Left renal cortex interstitium (tissue), 4 donors: Measurements from ENCODE around the gene CNGA3. TPM values are rescaled to one million over a fixed set of nuclear protein-coding genes. Genes with fewer than 3 reads are reported as not detected.
A peak's percentile ranks its signal among the peaks of the same experiment; 100 is the strongest.

Experiments used
- DNase-seq, 4 donors: peaks; one replicate each; pipeline ENCODE4 v3.0.0-alpha.2; 2013; ENCODE audit warnings: low read depth in 4 of 4, low spot score in 2 of 4, missing footprints in 1 of 4
- polyA plus RNA-seq, 4 donors: library from polyadenylated mRNA; unstranded; fragments of 120-200 nt; gene quantifications; one replicate each; pipeline ENCODE4 v1.2.1, GENCODE V29; 2013; ENCODE audit not compliant: insufficient read length in 4 of 4

Gene CNGA3
- polyA plus RNA-seq, 4 donors: 0.06 TPM; not detected in 2

DNA sequence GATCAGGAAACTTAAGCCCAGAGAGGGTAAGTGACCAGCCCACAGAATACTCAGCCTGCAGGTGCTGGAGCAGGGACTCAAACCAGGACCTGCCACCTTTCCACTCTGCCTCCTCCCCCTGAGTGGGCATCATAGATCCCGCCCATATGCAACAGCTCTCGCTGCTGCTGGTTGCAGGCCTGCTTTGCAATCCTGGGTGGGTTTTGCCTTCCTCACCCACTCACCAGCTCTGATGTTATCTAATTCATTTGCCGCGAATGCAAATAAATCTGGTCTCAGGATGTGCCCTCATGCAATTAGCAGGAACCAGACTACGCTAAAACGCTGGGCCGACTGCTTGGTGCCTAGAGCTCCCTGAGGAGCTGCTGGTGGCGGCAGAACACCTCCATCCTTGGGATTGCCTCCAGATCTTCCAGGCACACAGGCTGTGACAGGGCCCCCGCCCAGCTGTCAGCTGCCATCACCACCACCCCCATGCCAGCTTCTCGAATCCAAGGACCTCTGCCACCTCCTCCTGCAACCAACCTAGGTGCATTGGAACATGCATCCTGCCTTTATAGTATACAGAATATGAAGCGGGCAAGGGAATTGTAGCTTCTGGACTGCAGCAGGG lies 28.8 kb downstream of the CNGA3 start:
- DNase-seq: no peak

DNA sequence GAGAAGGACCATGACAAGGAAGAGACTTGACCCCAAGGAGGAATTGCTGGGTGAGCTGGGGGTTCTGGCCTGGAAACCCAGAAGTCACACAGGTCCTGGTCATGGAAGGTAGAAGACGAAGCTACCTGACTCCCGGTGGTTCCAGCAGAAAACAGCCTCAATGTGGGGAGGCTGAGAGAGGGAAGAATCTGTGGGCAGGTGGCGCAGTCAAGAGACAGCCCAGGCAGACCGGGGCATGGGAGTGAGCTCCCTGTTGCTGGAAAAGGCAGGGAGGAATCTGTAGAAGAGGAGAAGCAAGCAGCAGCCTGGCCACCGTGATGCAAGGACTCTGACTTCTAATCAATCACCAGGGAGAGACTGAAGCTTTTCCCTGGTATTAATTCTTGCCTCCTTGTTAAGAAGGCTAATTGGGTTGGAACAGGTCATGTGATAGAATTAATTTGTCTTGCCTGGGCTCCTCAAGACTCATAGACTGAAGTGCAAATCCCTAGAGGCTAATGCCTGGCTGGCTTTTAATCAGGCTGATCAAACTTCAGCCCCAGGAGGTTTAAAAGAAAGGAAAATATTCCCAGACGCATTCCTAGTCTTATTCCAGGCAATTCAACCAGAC lies 30.1 kb downstream of the CNGA3 start:
- DNase-seq: no peak

DNA sequence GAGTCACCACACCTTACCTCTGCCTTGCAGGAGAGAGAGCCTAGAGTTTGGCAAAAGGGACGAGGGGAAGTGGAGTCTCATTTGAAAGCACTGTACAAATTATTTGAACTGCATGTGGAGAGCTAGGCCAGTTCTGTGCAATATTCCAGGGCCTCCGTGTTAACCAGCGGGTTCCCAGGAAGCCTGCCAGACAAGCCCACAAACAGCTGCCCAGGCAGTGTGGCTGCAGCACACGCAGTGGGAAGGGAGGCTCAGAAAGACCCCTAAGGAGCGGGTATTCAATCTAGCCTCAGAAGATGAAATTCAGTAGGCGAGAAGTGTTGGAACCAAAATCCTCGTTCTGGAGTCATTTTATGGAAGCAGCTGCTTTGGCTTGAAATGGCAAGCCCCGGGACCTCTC lies 30.7 kb downstream of the CNGA3 start:
- DNase-seq: no peak

DNA sequence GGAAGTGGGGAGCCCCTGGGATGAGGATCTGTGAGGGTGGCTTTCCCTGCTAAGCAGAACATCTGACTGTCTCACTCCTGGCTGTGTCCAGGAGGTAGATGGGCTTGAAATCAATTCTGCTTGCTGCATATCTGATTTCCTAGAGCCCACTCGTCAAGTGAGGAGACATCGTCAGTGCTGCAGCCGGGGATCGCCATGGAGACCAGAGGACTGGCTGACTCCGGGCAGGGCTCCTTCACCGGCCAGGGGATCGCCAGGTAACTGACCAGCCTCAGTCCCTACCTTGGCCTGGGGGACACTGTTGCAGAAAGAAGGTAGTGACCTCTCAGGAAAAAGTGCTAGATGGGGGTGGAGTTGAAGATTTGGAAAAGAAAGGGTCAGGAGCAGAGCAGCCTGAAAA lies 31.3 kb downstream of the CNGA3 start:
- no peak for DNase-seq

DNA sequence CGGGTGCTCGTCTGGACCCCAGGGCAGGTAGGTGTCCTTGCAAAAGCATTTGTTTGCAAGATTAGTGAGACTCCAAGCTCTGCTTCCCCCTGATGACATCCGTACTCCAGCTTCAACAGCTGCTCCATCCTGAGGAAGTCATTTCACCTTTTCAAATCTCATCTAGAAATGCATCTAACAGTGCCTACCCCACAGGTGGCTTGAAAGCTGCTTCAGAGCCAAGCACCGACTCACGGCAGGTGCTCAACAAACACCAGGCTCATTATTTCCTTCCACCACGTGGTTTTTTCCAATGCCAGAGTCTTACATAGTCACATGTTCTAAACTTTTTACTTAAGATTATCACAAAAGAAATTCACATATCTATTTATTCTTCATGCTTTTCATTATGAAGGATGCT lies 31.9 kb downstream of the CNGA3 start:
- no peak for DNase-seq

DNA sequence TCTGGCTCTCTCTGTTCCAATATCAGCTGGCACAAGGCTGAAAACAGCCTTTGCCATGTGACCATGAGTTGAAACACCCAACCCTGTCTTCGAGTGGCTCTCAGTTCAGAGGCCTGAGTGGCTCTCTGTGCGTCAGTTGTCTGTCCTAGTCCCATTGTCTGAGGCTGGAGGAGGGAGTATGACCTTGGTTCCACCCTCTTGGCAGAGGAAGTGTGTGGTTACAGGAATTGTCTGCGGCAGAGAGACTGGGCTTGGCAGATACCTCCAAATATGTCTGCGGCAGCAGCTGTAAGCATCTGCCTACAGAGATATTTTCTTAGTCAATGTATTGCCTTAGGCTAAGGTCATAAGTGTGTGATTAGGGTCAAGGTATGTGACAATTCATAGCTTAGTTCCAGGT lies 32.6 kb downstream of the CNGA3 start:
- no peak for DNase-seq

DNA sequence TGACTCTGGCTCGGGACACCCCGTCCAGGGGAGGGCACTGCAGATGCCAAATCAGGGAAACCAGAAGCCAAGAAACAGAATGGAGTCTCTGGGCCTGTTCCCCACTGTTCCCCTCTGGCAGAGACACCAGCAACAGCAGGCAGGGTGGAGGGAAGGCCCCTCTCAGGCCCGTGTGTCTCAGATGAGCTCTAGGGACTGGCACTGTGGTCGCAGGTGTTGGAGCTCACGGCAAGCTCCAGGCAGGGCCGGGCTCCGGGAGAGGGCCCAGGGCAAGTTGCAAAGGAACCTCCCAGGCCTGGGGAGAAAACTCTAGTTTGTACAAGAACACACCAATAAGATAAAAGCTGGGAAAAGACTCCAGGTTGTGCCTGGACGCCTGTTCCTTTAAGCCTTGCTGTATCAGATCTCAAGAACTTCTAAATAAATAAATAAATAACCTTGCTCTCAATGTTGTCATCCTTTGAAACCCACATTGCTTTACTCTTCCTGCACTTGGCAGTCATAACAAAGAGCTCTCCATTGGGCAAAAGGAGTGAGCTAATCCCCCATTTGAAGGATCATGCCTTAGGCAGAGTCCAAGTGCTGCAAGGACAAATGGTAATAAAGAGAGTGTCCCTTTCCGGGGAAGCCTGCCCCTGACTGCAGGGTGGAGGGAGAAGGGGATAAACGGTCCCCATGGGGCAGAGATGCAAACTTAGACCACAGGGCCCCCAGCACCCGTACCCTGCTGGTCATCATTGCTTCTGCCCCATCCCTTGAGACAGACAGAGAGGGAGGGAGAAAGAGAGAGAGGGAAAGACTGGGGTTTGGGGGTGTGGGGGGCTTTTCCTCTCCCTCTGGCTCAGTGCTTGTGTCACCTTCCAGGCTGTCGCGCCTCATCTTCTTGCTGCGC lies 33.3 kb downstream of the CNGA3 start:
- no peak for DNase-seq

DNA sequence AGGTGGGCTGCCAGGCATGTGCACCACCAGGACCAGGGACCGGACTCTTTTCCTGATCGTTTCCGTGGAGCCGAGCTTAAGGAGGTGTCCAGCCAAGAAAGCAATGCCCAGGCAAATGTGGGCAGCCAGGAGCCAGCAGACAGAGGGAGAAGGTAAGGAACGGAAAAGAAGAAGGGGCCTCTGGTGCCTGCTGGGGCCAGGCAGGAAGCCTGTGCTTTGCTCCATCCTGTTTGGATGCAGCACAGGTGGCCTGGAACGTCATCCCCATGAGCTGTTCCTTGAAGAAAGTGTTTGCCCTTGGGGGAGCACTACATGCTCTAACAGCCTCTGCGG lies 33.9 kb downstream of the CNGA3 start:
- DNase-seq: no peak

DNA sequence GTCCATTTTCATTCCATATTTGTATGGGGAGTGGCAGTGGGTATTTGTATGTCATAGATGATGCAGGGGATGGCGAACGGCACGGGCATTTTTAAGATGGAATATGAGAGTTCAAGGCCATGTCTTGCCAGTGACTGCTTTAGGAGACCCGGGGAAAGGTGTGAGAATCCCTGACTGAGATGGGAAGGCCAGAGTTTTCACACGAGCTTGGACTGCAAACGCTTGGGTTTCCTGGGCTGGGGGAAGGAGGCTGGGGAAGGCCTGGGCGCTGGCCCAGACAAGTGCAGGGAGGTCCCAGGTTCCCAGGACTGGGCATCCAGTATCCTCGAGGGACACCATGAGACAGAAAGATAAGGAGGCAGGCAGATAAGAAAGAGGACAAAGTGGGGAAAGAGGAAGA lies 35.2 kb downstream of the CNGA3 start:
- DNase-seq: no peak

DNA sequence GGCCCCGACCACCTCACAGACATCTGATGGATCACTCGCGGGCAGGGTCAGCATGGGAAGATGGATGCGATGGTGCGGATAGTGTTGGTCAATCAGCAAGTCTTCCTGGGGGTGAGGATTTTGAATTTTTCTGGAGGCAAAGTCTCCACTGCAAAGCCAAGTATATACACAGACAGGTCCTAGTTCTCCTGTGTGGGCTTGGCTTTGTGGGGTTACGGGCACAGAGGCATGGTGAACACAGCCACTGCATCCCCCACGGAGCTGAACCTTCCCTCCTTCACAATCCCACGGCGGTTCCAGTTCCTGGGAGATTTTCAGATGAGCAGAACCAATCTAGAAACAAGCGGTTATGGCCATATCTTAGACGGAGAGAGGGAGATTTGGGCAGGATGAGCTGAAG lies 35.8 kb downstream of the CNGA3 start:
- no peak for DNase-seq

DNA sequence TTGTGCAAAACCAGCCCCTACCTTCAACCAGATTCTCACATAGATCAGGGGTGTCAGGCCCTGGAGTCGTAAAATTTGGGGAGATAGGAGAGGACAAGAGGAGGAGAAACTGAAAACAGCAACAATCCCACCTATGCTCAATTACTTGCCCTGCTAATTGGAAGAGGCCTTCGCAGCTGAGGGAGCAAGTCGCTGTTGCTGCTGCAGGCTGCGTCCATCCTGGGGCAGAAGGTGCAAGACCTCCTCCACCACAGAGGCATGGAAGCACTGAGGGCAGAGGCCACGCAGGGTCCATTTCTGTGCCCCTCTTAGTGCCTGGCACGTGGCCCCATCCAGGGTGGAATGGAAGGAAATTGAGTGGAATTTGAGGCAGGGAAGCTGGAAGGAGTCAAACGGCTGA lies 36.5 kb downstream of the CNGA3 start:
- DNase-seq: no peak

DNA sequence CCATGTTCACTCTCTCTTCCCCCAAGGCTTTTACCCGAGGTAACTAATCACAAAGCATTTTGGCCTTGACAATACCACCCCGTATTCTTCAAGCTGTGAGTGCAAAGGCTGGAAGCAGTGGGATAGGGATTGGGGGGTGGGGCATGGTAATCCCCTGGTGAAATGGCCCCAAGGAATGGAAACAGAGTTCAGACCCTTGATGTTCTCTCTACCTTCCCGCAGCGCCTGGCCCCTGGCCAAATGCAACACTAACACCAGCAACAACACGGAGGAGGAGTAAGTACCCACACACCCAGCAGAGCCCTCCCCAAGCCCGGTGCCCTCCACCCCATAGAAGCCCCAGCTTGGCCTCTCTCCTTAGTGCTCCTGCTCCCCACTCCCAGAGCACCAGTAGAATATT lies 36.9 kb downstream of the CNGA3 start:
- DNase-seq: no peak

DNA sequence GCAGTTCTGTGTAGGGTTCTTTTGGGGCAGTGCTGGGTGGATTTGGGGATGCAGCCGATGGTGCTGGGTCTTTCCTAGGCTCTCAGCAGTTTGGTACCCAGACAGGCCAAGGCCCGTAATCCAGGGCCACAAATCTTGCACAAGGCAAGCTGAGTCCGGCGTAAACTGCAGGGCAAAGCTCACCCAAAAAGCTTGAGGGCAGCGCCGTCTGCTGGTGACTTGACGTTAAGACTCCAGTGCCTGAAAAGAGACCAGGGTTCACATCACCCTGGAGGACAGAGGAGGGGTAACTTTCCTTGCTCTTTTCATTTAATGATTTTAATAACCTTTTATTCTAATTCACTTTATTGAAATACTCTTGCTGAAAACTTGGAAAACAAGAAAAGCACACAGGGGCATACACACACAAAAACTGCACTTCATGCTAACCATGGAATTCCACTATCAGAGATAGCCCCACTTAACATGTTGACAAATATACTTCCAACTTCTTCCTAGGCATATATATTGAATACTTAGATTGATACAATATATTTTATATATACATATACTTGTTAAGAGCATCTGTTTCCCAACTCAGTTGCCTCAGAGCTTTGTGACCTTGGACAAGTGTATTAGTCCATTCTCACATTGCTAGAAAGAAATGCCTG lies 38.9 kb downstream of the CNGA3 start:
- peak; percentile 29 to 66 (median 35) for DNase-seq

DNA sequence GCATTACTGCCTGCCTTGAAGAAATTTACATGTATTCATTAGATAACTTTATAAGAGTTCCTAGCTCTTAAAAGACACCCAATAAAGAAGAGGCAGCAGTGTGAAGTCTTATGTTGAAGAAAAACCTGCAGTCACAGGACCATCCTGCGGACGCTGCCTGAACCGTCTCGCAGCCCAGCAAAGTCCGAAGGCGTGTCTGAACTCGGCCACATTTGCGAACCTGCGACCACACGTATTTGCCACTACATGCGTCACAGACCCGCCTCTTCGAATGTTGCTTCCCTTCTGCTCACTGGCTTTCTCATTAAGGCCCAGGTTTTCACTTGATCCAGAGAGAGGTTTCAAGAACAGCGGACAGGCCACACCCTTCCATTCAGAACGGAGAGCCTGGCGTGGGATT lies 41.2 kb downstream of the CNGA3 start:
- no peak for DNase-seq

DNA sequence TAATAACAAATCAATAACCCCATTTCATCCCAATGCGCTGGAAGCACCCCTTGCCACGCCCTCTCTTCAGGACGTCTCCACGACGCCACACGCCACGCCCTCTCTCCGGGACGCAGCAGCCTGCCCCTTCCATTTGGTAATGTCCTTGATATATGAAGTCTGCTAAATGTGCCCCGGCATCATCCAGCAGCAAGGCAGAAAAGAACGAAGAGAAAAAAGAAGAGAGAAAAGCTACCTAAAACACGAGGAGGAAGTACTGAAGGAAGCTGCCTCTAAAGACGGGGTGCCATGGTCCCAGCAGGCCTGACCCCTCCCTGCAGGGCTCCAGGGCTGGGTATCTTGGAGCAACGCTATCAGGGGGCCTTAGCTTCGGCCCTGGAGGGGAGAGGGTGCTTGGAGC lies 41.8 kb downstream of the CNGA3 start:
- no peak for DNase-seq

DNA sequence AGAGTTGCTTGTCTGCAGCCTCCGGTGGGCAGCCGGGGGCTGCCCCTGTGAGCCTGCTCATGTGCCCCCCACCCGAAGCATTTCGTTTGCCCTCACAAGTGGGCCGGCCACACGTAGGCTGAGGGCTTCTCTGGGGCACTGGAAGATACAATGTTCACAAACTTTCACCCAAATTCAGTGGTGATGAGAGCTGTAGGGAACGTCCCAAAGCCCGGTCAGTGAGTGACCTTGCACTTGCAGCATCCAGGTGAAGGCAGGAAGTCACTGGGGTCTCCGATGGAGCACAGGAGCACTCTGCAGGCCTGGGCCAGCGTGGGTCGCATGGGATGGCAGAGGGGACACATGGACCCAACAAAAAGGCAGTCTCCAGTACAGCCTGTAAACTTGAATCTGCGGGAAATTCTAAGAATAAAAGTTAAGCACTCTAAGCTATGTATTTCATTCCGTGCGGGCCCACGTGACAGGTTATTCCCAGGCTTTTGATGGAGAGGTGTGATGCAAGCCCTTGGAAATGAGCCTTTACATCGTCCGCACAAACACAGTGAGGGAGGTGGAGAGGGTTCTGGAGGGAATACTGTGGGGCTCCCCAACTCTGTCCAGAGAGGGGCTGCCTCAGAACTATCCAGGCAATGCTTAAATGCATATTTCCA lies 42.5 kb downstream of the CNGA3 start:
- DNase-seq: no peak

DNA sequence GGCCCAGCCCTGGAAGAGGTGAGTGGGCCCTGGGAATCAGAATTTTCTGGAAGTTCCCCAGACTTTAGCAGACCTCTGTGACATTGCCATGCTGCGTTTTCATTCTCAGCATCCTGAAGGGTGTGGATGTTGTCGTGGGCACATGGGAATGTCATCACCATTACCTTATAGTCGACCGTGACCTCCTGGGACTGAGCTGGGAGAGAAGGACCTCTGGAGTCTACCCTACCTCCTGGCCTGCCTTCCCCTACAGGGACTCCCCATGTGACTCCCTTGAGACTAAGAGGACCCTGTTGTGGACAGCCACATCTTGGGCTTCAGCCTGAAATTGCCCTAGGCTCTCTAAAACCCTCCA lies 43.0 kb downstream of the CNGA3 start:
- DNase-seq: no peak

DNA sequence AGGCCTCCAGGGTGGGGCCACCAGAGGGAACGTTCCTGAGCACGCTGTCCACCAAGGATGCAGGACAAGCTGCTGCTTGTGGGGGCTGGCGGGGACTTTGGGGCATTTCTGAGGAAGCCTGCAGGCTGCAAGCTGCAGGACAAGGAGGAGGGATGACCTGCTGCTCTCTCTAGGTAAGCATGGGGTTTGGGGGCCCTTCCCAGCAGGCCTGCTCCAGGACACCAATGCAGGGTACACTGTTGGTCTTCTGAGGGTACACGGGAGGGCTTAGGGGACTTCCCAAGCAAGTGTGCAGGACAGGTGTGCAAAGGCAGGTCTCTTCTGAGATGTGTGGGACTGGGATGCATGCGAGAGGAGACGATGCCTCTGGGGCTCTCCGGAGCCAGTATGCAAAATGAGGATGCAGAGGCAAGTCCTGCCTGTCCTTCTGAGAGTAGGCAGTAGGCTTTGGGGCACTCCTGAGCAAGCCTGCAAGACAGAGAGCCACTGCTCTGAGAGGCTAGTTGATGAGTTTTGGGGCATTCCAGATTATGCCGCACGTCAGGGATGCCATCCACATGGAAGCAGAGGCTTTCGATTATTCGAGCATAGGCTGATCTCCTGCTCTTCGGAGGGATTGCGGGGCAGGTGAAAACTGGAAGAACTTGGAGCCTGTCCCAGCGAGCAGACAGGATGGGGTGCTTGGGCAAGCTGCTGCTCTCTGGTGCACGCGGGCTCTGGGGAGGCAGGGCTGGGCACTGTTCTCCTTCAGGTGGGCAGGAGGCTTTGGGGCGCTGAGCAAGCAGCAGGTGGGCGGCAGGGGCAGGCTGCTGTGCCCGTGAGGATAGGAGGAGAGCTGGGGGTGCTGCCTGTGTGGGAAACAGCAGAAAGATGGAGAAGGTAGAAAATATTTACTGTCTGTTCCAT lies 44.6 kb downstream of the CNGA3 start:
- DNase-seq: no peak

DNA sequence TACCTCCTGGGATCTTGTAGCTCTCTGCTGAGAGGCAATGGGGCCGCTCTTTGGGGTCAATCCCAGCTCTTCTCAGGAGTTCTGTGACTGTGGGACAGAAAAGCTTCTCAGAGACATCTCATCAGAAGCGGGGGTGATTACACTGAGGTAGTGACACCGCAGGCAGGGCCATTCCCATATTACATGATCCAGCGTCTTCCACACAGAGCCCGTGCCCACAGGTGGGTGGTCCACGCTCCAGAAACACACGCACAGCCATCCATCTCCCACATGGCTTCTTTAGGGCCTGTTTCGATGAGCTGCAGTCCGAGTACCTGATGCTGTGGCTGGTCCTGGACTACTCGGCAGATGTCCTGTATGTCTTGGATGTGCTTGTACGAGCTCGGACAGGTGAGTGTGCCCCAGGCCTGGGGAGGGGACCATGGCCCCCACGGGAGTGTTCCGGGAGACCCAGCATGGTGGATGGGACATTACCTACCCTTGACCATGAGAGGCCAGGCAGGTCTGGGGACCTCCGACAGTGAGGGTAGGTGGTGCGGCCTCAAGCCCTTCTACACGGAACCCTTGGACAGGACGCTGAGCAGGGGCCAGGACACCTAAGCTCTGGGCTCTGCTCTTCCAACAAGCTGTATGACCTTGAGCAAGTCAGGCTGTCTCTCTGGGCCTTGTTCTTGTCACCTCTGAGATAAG lies 45.5 kb downstream of the CNGA3 start:
- no peak for DNase-seq

DNA sequence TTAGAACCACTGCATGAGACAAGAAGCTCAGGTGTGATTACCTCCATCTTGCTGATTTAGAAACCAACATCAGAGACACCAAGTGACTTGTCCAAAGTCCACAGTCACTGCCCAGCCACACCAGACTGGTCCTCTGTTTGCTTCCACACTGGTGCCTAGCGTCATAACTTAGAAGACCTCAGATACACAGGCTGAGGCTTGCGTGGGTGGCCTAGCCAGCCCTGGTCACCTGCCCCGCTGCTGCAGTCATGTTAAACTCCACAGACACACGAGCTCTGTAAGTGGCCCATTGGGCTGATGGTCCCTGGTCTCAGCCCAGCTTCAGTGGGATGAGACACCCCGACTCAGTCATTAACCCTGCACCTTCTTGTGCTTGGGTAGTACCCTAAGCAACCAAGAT lies 47.1 kb downstream of the CNGA3 start:
- DNase-seq: no peak
